PC-9 (cell line): ENCODE results near the gene PLIN4.

Experiments
- CTCF ChIP-seq: fragments of 200-600 bp; sonication (generic); conservative IDR thresholded peaks from 2 replicates; pipeline ENCODE4 v1.6.1; 2017; ENCODE audit warnings: mixed run types, antibody characterized with exemption, mild to moderate bottlenecking, moderate library complexity
- EZH2 ChIP-seq: fragments of 200-600 bp; sonication (generic); IDR thresholded peaks from 2 replicates; pipeline ENCODE4 v1.8.0; 2017; ENCODE audit warnings: antibody characterized with exemption, low read depth

DNA sequence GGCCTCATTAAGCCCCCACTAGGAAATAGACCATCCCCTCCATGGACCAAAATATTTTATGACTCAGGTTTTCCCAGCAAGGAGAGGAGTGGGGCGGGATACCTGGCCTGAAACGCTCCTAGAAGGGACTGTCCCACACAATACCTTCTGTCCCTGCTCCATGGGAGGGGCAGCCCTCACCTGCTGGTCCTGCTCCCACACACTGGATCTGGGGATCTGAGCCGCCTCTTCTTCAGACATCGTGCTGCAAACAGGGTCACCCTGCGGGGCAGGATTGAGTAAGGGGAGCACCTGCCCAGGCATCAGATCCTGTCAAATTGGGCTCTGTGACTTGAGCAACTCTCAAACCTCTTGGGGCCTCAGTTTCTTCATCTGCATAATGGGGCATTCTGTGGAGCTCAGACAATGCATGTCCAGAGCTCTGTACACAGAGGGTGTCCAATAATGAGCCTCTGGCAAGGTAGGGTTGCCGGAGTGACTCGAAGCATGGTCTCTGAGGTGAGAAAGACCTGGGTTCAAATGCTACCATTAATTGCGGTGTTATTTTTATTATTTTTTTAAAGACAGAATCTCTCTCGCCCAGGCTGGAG, 15.6 kb upstream of the PLIN4 start:
- TF ChIP-seq EZH2 = no peak
- no peak for TF ChIP-seq CTCF
